ENCODE data around the gene RRP1B. TPM values are rescaled to one million over a fixed set of nuclear protein-coding genes. Genes with fewer than 3 reads are reported as not detected.

The RRP1B gene
- total and polyA plus RNA-seq, 2 of the 13 experiments (the other 11 are each of a cell fraction or from before 2014, with no cell fraction given), result 16.3 to 46.2 TPM

DNA sequence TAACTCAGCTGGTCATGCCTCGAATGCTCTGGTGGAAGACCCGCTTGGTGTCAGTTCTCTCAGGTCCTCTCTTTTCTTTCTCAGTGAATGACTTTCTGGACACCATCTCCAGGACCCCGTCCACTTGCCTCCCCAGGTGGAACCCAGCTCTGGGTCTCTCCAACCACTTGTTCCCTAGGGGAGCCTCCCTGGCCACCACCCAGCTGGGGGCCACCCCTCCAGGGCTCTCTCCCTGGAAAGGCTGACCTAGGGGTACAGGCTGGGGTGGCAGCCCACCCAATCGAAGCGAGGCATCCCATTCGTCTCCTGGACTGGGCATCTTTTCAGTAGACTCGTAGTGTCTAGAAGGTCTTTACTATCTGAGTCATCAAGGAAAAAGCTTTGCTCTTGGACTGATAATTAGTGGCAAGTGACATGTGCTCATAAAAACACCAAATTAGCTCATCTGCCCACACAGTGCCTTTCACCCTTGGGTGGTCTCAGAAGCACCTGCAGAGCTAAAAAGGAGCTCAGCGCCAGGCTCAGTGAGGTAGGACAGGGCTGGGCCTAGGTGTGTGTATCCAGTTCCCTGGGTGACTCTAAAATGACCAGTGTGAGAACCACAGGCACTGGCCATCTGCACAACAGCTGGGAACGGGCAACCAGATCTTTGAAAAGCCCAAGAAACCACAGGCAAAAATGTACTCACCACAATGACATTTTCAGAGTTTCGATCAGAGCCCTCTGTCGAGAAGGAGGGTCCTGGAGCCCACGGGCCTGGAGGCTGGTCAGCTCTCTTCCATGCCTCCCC, 57.2 kb downstream of the RRP1B start (continued):
- no peak for TF ChIP-seq PLRG1 (conservative IDR thresholded peaks at IDR 0.05)
- no peak for TF ChIP-seq MIXL1 (CRISPR knock-in tag; IDR thresholded peaks at IDR 0.05)
- TF ChIP-seq ZBTB20 (CRISPR knock-in tag; IDR thresholded peaks at IDR 0.05; ENCODE audit: borderline replicate concordance, low read depth), result no peak
- TF ChIP-seq, protein P1, sequence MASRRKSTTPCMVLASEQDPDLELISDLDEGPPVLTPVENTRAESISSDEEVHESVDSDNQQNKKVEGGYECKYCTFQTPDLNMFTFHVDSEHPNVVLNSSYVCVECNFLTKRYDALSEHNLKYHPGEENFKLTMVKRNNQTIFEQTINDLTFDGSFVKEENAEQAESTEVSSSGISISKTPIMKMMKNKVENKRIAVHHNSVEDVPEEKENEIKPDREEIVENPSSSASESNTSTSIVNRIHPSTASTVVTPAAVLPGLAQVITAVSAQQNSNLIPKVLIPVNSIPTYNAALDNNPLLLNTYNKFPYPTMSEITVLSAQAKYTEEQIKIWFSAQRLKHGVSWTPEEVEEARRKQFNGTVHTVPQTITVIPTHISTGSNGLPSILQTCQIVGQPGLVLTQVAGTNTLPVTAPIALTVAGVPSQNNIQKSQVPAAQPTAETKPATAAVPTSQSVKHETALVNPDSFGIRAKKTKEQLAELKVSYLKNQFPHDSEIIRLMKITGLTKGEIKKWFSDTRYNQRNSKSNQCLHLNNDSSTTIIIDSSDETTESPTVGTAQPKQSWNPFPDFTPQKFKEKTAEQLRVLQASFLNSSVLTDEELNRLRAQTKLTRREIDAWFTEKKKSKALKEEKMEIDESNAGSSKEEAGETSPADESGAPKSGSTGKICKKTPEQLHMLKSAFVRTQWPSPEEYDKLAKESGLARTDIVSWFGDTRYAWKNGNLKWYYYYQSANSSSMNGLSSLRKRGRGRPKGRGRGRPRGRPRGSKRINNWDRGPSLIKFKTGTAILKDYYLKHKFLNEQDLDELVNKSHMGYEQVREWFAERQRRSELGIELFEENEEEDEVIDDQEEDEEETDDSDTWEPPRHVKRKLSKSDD (CRISPR knock-in tag; IDR thresholded peaks at IDR 0.05; ENCODE audit: low read depth), result no peak
- TF ChIP-seq, protein P2, sequence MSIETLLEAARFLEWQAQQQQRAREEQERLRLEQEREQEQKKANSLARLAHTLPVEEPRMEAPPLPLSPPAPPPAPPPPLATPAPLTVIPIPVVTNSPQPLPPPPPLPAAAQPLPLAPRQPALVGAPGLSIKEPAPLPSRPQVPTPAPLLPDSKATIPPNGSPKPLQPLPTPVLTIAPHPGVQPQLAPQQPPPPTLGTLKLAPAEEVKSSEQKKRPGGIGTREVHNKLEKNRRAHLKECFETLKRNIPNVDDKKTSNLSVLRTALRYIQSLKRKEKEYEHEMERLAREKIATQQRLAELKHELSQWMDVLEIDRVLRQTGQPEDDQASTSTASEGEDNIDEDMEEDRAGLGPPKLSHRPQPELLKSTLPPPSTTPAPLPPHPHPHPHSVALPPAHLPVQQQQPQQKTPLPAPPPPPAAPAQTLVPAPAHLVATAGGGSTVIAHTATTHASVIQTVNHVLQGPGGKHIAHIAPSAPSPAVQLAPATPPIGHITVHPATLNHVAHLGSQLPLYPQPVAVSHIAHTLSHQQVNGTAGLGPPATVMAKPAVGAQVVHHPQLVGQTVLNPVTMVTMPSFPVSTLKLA (IDR thresholded peaks at IDR 0.05), result no peak

DNA sequence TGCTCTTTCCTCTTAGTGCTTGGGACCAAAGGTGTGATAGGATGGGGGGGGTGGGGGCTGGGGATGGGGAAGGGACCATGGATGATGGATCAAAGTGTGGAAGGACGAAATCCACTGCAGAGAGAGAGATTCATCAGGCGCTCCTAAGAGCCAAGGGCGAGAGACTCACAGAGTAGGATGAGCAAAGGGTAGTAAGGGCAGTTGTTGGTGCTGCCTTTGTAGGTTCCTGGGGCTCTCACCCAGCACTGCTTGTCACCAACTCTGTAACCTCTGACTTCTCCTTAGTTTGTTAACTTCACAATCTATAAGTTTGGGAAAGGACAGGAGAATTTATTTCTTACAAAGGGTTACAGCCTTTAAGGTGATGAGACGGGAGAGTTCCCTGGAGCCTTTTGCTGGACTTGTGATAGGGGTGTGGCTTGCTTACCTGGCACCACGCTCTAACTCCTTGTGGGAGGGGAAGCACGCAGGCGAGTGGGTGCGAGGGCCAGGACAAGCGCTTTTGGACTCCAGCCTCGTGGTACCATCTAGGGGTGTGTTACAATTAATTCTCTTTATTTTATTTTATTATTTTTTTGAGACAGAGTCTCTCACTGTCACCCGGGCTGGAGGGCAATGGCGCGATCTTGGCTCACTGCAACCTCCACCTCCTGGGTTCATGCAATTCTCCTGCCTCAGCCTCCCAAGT, 58.0 kb downstream of the RRP1B start:
- Histone ChIP-seq H2AFZ (ENCODE audit: low read length) (no peak overlapping the region), H4K20me1 (ENCODE audit: insufficient read depth, low read length) (peaks cover 24% of the 10 kb centered on the region), H3K4me1 (ENCODE audit: insufficient read depth, low read length) (peaks cover 51% of the 10 kb centered on the region), H3K4me2 (ENCODE audit: low read depth, low read length) (peak overlapping the region; percentile 18; the same call in 1 of the 2 replicates), H3K27ac (ENCODE audit: extremely low read length, insufficient read depth, low read length) (no peak overlapping the region), H3K9me3 (ENCODE audit: low read length) (no peaks in the 10 kb centered on the region), H3K79me2 (ENCODE audit: insufficient read depth, low read length) (peaks cover 33% of the 10 kb centered on the region), H3K27me3 (ENCODE audit: control insufficient read depth in 1 of 2, insufficient read depth in 2 of 2, low read length in 2 of 2) (peaks cover 2 to 4% of the 10 kb centered on the region in 2 experiments; a peak in 2 of 5 replicates), H3K9ac (ENCODE audit: insufficient read depth, low read depth, low read length) (no peak overlapping the region), H3K36me3 (replicated peaks in 1 of 2; ENCODE audit: control insufficient read depth in 1 of 2, insufficient read depth in 2 of 2, low read length in 2 of 2) (peaks cover 2 to 6% of the 10 kb centered on the region in 2 experiments; a peak in 2 of 5 replicates), H3K4me3 (replicated peaks in 1 of 3; ENCODE audit: insufficient read depth in 1 of 3, low read depth in 2 of 3, low read length in 3 of 3) (no peak overlapping the region)
- no TSS peak for BruUV-seq (replicated peaks)
- FAIRE-seq (no peak), ATAC-seq (no peak), DNase-seq (ENCODE audit: low spot score) (no peak)
- in situ Hi-C loops (cut with HindIII; ENCODE audit: extremely low pct_ligation_motif_present, low pct_unique_long_range_greater_than_20kb), result no loop called here
- ChIA-PET POLR2A (interaction anchor here (2.1 kb wide), 1 partner anchor 11 kb away, joined by 14 read pairs; no protein-coding TSS in a partner anchor), CTCF (ENCODE audit: low intra/inter-chr PET ratio, low total read pairs) (no interaction called here)
- WGBS (ENCODE audit: low lambda C conversion rate), result 60% methylated on average over 13 of the region's 13 CpGs
- intact Hi-C loops (cut with micrococcal nuclease; ENCODE audit: unreplicated experiment), result no loop called here
- no peak for TF ChIP-seq JUND (CRISPR knock-in tag; IDR thresholded peaks at IDR 0.05)
- TF ChIP-seq ISL2 (CRISPR knock-in tag; IDR thresholded peaks at IDR 0.05), result no peak
- no peak for TF ChIP-seq NFKB2 (CRISPR knock-in tag; IDR thresholded peaks at IDR 0.05; ENCODE audit: borderline replicate concordance)
- no peak for TF ChIP-seq NR2F6 (IDR thresholded peaks at IDR 0.05)
- TF ChIP-seq NR2F6 (CRISPR knock-in tag; IDR thresholded peaks at IDR 0.05), result no peak
- TF ChIP-seq ZMYM4 (CRISPR knock-in tag; IDR thresholded peaks at IDR 0.05), result no peak
- TF ChIP-seq ZNF431 (CRISPR knock-in tag; IDR thresholded peaks at IDR 0.05; ENCODE audit: borderline replicate concordance, low read depth), result no peak
- TF ChIP-seq ZSCAN22 (CRISPR knock-in tag; IDR thresholded peaks at IDR 0.05), result no peak
- TF ChIP-seq, protein P3, sequence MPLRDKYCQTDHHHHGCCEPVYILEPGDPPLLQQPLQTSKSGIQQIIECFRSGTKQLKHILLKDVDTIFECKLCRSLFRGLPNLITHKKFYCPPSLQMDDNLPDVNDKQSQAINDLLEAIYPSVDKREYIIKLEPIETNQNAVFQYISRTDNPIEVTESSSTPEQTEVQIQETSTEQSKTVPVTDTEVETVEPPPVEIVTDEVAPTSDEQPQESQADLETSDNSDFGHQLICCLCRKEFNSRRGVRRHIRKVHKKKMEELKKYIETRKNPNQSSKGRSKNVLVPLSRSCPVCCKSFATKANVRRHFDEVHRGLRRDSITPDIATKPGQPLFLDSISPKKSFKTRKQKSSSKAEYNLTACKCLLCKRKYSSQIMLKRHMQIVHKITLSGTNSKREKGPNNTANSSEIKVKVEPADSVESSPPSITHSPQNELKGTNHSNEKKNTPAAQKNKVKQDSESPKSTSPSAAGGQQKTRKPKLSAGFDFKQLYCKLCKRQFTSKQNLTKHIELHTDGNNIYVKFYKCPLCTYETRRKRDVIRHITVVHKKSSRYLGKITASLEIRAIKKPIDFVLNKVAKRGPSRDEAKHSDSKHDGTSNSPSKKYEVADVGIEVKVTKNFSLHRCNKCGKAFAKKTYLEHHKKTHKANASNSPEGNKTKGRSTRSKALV (CRISPR knock-in tag; IDR thresholded peaks at IDR 0.05), result no peak
- TF ChIP-seq, protein P4, sequence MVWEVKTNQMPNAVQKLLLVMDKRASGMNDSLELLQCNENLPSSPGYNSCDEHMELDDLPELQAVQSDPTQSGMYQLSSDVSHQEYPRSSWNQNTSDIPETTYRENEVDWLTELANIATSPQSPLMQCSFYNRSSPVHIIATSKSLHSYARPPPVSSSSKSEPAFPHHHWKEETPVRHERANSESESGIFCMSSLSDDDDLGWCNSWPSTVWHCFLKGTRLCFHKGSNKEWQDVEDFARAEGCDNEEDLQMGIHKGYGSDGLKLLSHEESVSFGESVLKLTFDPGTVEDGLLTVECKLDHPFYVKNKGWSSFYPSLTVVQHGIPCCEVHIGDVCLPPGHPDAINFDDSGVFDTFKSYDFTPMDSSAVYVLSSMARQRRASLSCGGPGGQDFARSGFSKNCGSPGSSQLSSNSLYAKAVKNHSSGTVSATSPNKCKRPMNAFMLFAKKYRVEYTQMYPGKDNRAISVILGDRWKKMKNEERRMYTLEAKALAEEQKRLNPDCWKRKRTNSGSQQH (CRISPR knock-in tag; IDR thresholded peaks at IDR 0.05; ENCODE audit: low read depth), result no peak
